8988T (cell line): ENCODE data around the gene NT5C1A.

Source experiments
- DNase-seq: peaks from one replicate; pipeline ENCODE4 v3.0.0; 2011

Gene NT5C1A

GRCh38 chr1:39633422-39633821 lies 38.5 kb downstream of the NT5C1A start:
- no peak for DNase-seq

GRCh38 chr1:39632682-39633417 lies 39.1 kb downstream of the NT5C1A start:
- no peak for DNase-seq

- no peak for DNase-seq
Observed at GRCh38 chr1:39632323-39632681, 39.6 kb downstream of the NT5C1A start.

GRCh38 chr1:39631361-39632322 lies 40.3 kb downstream of the NT5C1A start:
- no peak for DNase-seq

- no peak for DNase-seq
Observed at GRCh38 chr1:39628807-39629350, 43.0 kb downstream of the NT5C1A start.

- DNase-seq: no peak
Observed at GRCh38 chr1:39626646-39627045, 45.3 kb downstream of the NT5C1A start.

GRCh38 chr1:39625462-39626273 lies 46.2 kb downstream of the NT5C1A start:
- DNase-seq: no peak

- DNase-seq: no peak
Observed at GRCh38 chr1:39625009-39625408, 46.9 kb downstream of the NT5C1A start.

GRCh38 chr1:39623053-39623452 lies 48.9 kb downstream of the NT5C1A start:
- no peak for DNase-seq

GRCh38 chr1:39622427-39622826 lies 49.5 kb downstream of the NT5C1A start:
- DNase-seq: no peak

- no peak for DNase-seq
Observed at GRCh38 chr1:39620659-39621165, 51.2 kb downstream of the NT5C1A start.

- no peak for DNase-seq
Observed at GRCh38 chr1:39617488-39618049, 54.3 kb downstream of the NT5C1A start.

- DNase-seq: no peak
Observed at GRCh38 chr1:39615086-39615673, 56.7 kb downstream of the NT5C1A start.

GRCh38 chr1:39614488-39614887 lies 57.4 kb downstream of the NT5C1A start:
- no peak for DNase-seq

- no peak for DNase-seq
Observed at GRCh38 chr1:39613250-39613649, 58.7 kb downstream of the NT5C1A start.

- DNase-seq: peak; percentile 78
Observed at GRCh38 chr1:39609618-39610331, 62.1 kb downstream of the NT5C1A start.
